Heart right ventricle (tissue), 16 donors: ENCODE results near the gene CYB5RL. TPM values are rescaled to one million over a fixed set of nuclear protein-coding genes. Genes with fewer than 3 reads are reported as not detected.

Source experiments
- ATAC-seq, 8 donors: fragments of 200-7000 bp; cut with Tn5 transposase; one replicate each; pipeline ENCODE4 v1.9.1; 2020; ENCODE audit warnings: mild to moderate bottlenecking in 8 of 8, moderate library complexity in 8 of 8, moderate number of reproducible peaks in 1 of 8
- DNase-seq, 2 donors: peaks; one replicate each; pipeline ENCODE4 v3.0.0-alpha.2; 2020
- H3K27ac ChIP-seq, 10 donors: fragments of 200-600 bp; sonication (generic) in 2 of 10; one replicate each; pipeline versions ENCODE4 v1.5.0 to v1.8.0; 2020 to 2022; ENCODE audit warnings: mild to moderate bottlenecking in 3 of 10
- H3K27me3 ChIP-seq, 7 donors: fragments of 200-600 bp; one replicate each; pipeline ENCODE4 v1.8.0; 2021 to 2022; ENCODE audit warnings: mild to moderate bottlenecking in 2 of 7
- H3K36me3 ChIP-seq, 9 donors: fragments of 200-600 bp; sonication (generic) in 1 of 9; one replicate each; pipeline versions ENCODE4 v1.5.0 to v1.8.0; 2020 to 2022; ENCODE audit warnings: mild to moderate bottlenecking in 2 of 9
- H3K4me1 ChIP-seq, 9 donors: fragments of 200-600 bp; sonication (generic) in 1 of 9; one replicate each; pipeline versions ENCODE4 v1.5.0 to v1.8.0; 2020 to 2022; ENCODE audit warnings: mild to moderate bottlenecking in 4 of 9
- H3K4me3 ChIP-seq, 10 donors: fragments of 200-600 bp; sonication (generic) in 2 of 10; one replicate each; pipeline versions ENCODE4 v1.5.0 to v1.8.0; 2020 to 2022; ENCODE audit warnings: mild to moderate bottlenecking in 7 of 10, moderate library complexity in 2 of 10
- H3K9me3 ChIP-seq, 11 donors: fragments of 200-600 bp in 10 of 11; sonication (generic) in 2 of 11; one replicate each; pipeline versions ENCODE4 v1.5.0 to v1.8.0; 2013 to 2022; ENCODE audit warnings: mild to moderate bottlenecking in 2 of 11, control low read depth in 1 of 11, moderate library complexity in 1 of 11
- CTCF ChIP-seq, 9 donors: fragments of 200-600 bp; sonication (generic) in 2 of 9; IDR thresholded peaks; one replicate each; pipeline versions ENCODE4 v1.5.0 to v1.8.0; 2021 to 2022; ENCODE audit warnings: antibody characterized with exemption in 9 of 9, mild to moderate bottlenecking in 5 of 9, moderate library complexity in 1 of 9
- WGBS, 2 donors: extraction: QIAGEN DNeasy Blood & Tissue Kit; methylation state at CpG; one replicate each; pipeline ENCODE4 v1.1.7; 2013; ENCODE audit warnings: inconsistent platforms in 1 of 2; 5-methylcytosine and 5-hydroxymethylcytosine counted together
- intact Hi-C, 10 donors: fragments of 100-400 bp; cut with DNase I; formaldehyde crosslinking; loops; one replicate each; pipeline versions ENCODE4 v1.11.1 to v1.14.2; 2022
- polyA plus RNA-seq, 2 donors: library from polyadenylated mRNA; stranded (reverse); fragments of 200-250 nt; gene quantifications; one replicate each; pipeline ENCODE4 v1.2.3, GENCODE V29; 2013
- total RNA-seq, 10 donors: library from RNA; stranded (reverse); fragmentation: NEBNext Ultra II Directional in 3 of 10; extraction: Animal tissue kit (Norgen Biotek cat#: 25700) in 3 of 10; gene quantifications; one replicate each; pipeline versions ENCODE4 v1.2.1 to v1.2.4, GENCODE V29; 2021 to 2023
- donor health status: Arrhythmogenic right ventricular cardiomyopathy.
- donor health status: ischemic (EF 13 %, LVEDD 7.1; RV severe dilation, severe dysfunction).
- donor health status: healthy with polysubstance abuse.
- donor health status: DM: no; HTN: yes; CAD: no.
- donor health status: DM: no; HTN: no; CAD: no.
- donor health status: ischemic (EF 25% LVEDD 6.9; RV normal size, moderate dysfunction).
- donor health status: ischemic (EF 25% LVEDD 5.7; RV mildly dilated, moderate dysfunction).
- donor health status: healthy.
- donor health status: DM: yes; HTN: yes; CAD: no.
- donor health status: Ischemic cardiomyopathy.
- donor health status: ischemic (EF 35%, LVEDD 5.7; RV mildly dilated, moderate dysfunction).
- donor health status: nonischemic (EF 11% LVEDD 7.7; RV severe dilation, severe dysfunction).
- donor health status: DM: yes; HTN: yes; CAD: no.
- donor health status: PGD.
- donor health status: ischemic (EF 29% LVEDD 5.4; RV normal size, mild dysfunction).
- donor health status: nonischemic (EF 23%, LVEDD 6.1; RV moderate dilation, normal function).

The CYB5RL gene
- total and polyA plus RNA-seq, 12 donors: 0.99 to 8.3 (median 5.4) TPM

GRCh38 chr1:54227091-54227602 is 27.3 kb upstream of the CYB5RL start:
- H3K36me3 ChIP-seq: peaks cover 0 to 51% (median 0%) of the 10 kb centered on the region in 9 donors
- no peak for TF ChIP-seq CTCF (IDR thresholded peaks at IDR 0.05)
- no peaks in the 10 kb centered on the region for H3K27me3 ChIP-seq
- intact Hi-C loops: no loop called here
- no peak overlapping the region for H3K4me3 ChIP-seq
- WGBS, 2 donors: 82 to 83% methylated on average over 8 of the region's 8 CpGs
- no peak for DNase-seq
- peaks cover 0 to 40% (median 8%) of the 10 kb centered on the region in 9 donors for H3K4me1 ChIP-seq
- H3K9me3 ChIP-seq: no peaks in the 10 kb centered on the region
- H3K27ac ChIP-seq: peak overlapping the region in 1 of 10 donors; percentile 13
- ATAC-seq: peak in 3 of 8 donors; percentile 33 to 49 (median 36)

- Histone ChIP-seq H3K9me3 (no peaks in the 10 kb centered on the region), H3K4me3 (no peak overlapping the region), H3K4me1 (peaks cover 0 to 38% (median 8%) of the 10 kb centered on the region in 9 donors), H3K36me3 (peaks cover 0 to 54% (median 0%) of the 10 kb centered on the region in 9 donors), H3K27me3 (no peaks in the 10 kb centered on the region), H3K27ac (no peak overlapping the region)
- 89 to 92% methylated on average over 20 of the region's 20 CpGs for WGBS, 2 donors
- ATAC-seq (no peak), DNase-seq (no peak)
- intact Hi-C loops: no loop called here
- no peak for TF ChIP-seq CTCF (IDR thresholded peaks at IDR 0.05)
Measured at GRCh38 chr1:54225986-54226559, 26.2 kb upstream of the CYB5RL start.

GRCh38 chr1:54225378-54225777 is 25.5 kb upstream of the CYB5RL start:
- peaks cover 1 to 42% (median 15%) of the 10 kb centered on the region in 9 donors for H3K4me1 ChIP-seq
- no peak overlapping the region for H3K27ac ChIP-seq
- no peaks in the 10 kb centered on the region for H3K27me3 ChIP-seq
- no peaks in the 10 kb centered on the region for H3K9me3 ChIP-seq
- DNase-seq (no peak), ATAC-seq (no peak)
- peaks cover 0 to 57% (median 0%) of the 10 kb centered on the region in 9 donors for H3K36me3 ChIP-seq
- no peak for TF ChIP-seq CTCF (IDR thresholded peaks at IDR 0.05)
- WGBS, 2 donors: 89 to 92% methylated on average over 6 of the region's 6 CpGs
- no peak overlapping the region for H3K4me3 ChIP-seq
- intact Hi-C loops: no loop called here

GRCh38 chr1:54224233-54224632 is 24.4 kb upstream of the CYB5RL start:
- no peak for DNase-seq
- intact Hi-C loops: loop anchor here in 1 of 10 donors (5.0 kb wide), 1 partner anchor 138 kb away; no protein-coding TSS in a partner anchor
- ATAC-seq: no peak
- Histone ChIP-seq H3K4me1 (peaks cover 4 to 44% (median 20%) of the 10 kb centered on the region in 9 donors), H3K4me3 (no peak overlapping the region), H3K27ac (no peak overlapping the region), H3K36me3 (peaks cover 0 to 57% (median 0%) of the 10 kb centered on the region in 9 donors), H3K9me3 (no peaks in the 10 kb centered on the region), H3K27me3 (no peaks in the 10 kb centered on the region)
- TF ChIP-seq CTCF (IDR thresholded peaks at IDR 0.05): no peak
- 87 to 94% methylated on average over 6 of the region's 6 CpGs for WGBS, 2 donors
